ENCODE measurements around the gene OR2K2.
"Not testable (repeated sequence)": the region's sequence is repeated elsewhere in the genome, so short reads cannot be mapped to it uniquely, and the experiment has no call there.

Gene OR2K2

GRCh38 chr9:111330124-111330523 lies at the start of gene OR2K2:
Gene OR2K2 (minus strand): TSS chr9:111330224. CDS start chr9:111328433, 1,791 bp downstream.
- no peak for DNase-seq

GRCh38 chr9:111375817-111376564 lies 46.0 kb upstream of the OR2K2 start:
- DNase-seq, result no peak

- no peak for DNase-seq
Measured at GRCh38 chr9:111375062-111375461, 45.0 kb upstream of the OR2K2 start.

GRCh38 chr9:111372297-111372696 lies 42.3 kb upstream of the OR2K2 start:
- no peak for DNase-seq

GRCh38 chr9:111366978-111367377 lies 37.0 kb upstream of the OR2K2 start:
- peak; percentile 59 for DNase-seq

- DNase-seq, result no peak
Measured at GRCh38 chr9:111362526-111362925, 32.5 kb upstream of the OR2K2 start.

- no peak for DNase-seq
Measured at GRCh38 chr9:111360881-111361280, 30.9 kb upstream of the OR2K2 start.

- no peak for DNase-seq
Measured at GRCh38 chr9:111356481-111357244, 26.6 kb upstream of the OR2K2 start.

- no peak for DNase-seq
Measured at GRCh38 chr9:111352545-111352944, 22.5 kb upstream of the OR2K2 start.

GRCh38 chr9:111350556-111350955 lies 20.5 kb upstream of the OR2K2 start:
- DNase-seq, result no peak

- peak; percentile 43 for DNase-seq
Measured at GRCh38 chr9:111349766-111350165, 19.7 kb upstream of the OR2K2 start.

- DNase-seq, result no peak
Measured at GRCh38 chr9:111348821-111349271, 18.8 kb upstream of the OR2K2 start.

- not testable (repeated sequence) for DNase-seq
Measured at GRCh38 chr9:111334318-111334863, 4.4 kb upstream of the OR2K2 start.

- no peak for DNase-seq
Measured at GRCh38 chr9:111320631-111321030, 9.4 kb downstream of the OR2K2 start.

GRCh38 chr9:111316796-111317195 lies 13.2 kb downstream of the OR2K2 start:
- DNase-seq, result no peak

- no peak for DNase-seq
Measured at GRCh38 chr9:111305914-111306313, 24.1 kb downstream of the OR2K2 start.

GRCh38 chr9:111304000-111304399 lies 26.0 kb downstream of the OR2K2 start:
- not testable (repeated sequence) for DNase-seq

GRCh38 chr9:111301195-111301594 lies 28.8 kb downstream of the OR2K2 start:
- DNase-seq, result no peak

- DNase-seq, result no peak
Measured at GRCh38 chr9:111300140-111300735, 29.8 kb downstream of the OR2K2 start.

- not testable (repeated sequence) for DNase-seq
Measured at GRCh38 chr9:111299599-111299966, 30.4 kb downstream of the OR2K2 start.

GRCh38 chr9:111298731-111299598 lies 31.1 kb downstream of the OR2K2 start:
- DNase-seq, result peak; percentile 71

GRCh38 chr9:111298111-111298510 lies 31.9 kb downstream of the OR2K2 start:
- no peak for DNase-seq

All from NCI-H1105 treated with DMSO at 0.1 percent for 48 hours (cell line).